HepG2 (cell line): ENCODE measurements around the gene LTC4S. TPM values are rescaled to one million over a fixed set of nuclear protein-coding genes. Genes with fewer than 3 reads are reported as not detected.

Experiments used
- ATAC-seq: fragments of 200-7000 bp; cut with Tn5 transposase; 3 replicates; pipeline ENCODE4 v1.9.1; 2020; ENCODE audit warnings: mild to moderate bottlenecking, moderate library complexity
- BruUV-seq: library from RNA; stranded (reverse); fragments of 400-500 nt; replicated peaks from 2 replicates; lab custom pipeline; 2021; lab: Mats Ljungman, UMichigan
- CTCF ChIA-PET: fragments of 300-600 bp; formaldehyde crosslinking; extraction: SDS; loops from one replicate; lab custom pipeline; 2021; ENCODE audit warnings: low total read pairs, inconsistent platforms, low intra/inter-chr PET ratio; lab: Yijun Ruan, JAX
- POLR2A ChIA-PET: fragments of 350-600 bp; sonication (Branson Sonifier 250); formaldehyde crosslinking; loops from one replicate; lab custom pipeline; 2020; ENCODE audit warnings: antibody characterized with exemption, inconsistent platforms; lab: Yijun Ruan, JAX
- DNase-seq: peaks from one replicate; pipeline ENCODE4 v3.0.0-alpha.2; 2015; ENCODE audit warnings: low spot score
- FAIRE-seq: peaks from 3 replicates; lab custom pipeline; 2011; peaks lifted over from hg19 to GRCh38; lab: Jason Lieb, UNC
- H2AFZ ChIP-seq: one replicate; pipeline ENCODE4 v1.6.1; 2011; ENCODE audit warnings: low read length, inconsistent platforms
- H3K27ac ChIP-seq: fragments of 300-600 bp; 3 replicates; pipeline ENCODE4 v1.8.0; 2011; ENCODE audit warnings: mixed run types, mild to moderate bottlenecking, mixed read lengths, low read length, inconsistent platforms; ENCODE audit not compliant: insufficient read depth; ENCODE audit errors: extremely low read length
- H3K27me3 ChIP-seq, 2 experiments: fragments of 200-600 bp in 1 of 2; 2 replicates in 1 of 2; 3 replicates in 1 of 2; pipeline versions ENCODE4 v1.6.0 to v1.8.0; 2011; ENCODE audit warnings: low read length in 2 of 2, mild to moderate bottlenecking in 2 of 2, moderate library complexity in 2 of 2, inconsistent platforms in 1 of 2; ENCODE audit not compliant: insufficient read depth in 2 of 2, control insufficient read depth in 1 of 2
- H3K36me3 ChIP-seq, 2 experiments: fragments of 200-600 bp in 1 of 2; replicated peaks in 1 of 2; 2 replicates in 1 of 2; 3 replicates in 1 of 2; pipeline versions ENCODE4 v1.5.1 to v1.8.0; 2011; ENCODE audit warnings: low read length in 2 of 2, inconsistent platforms in 1 of 2; ENCODE audit not compliant: insufficient read depth in 2 of 2, control insufficient read depth in 1 of 2
- H3K4me1 ChIP-seq: 2 replicates; pipeline ENCODE4 v1.5.1; 2012; ENCODE audit warnings: low read length, inconsistent platforms; ENCODE audit not compliant: insufficient read depth
- H3K4me2 ChIP-seq: 2 replicates; pipeline ENCODE4 v1.6.0; 2011; ENCODE audit warnings: low read depth, low read length, inconsistent platforms
- H3K4me3 ChIP-seq, 3 experiments: fragments of 200-600 bp in 1 of 3; sonication (generic), shearing (Covaris generic) in 1 of 3; replicated peaks in 1 of 3; 2 replicates each; pipeline ENCODE4 v1.5.1; 2011 to 2016; ENCODE audit warnings: low read length in 3 of 3, inconsistent platforms in 2 of 3, low read depth in 2 of 3, mild to moderate bottlenecking in 2 of 3, control low read depth in 1 of 3, mixed read lengths in 1 of 3; ENCODE audit not compliant: insufficient read depth in 1 of 3
- H3K79me2 ChIP-seq: one replicate; pipeline ENCODE4 v1.6.1; 2011; ENCODE audit warnings: low read length, inconsistent platforms; ENCODE audit not compliant: insufficient read depth
- H3K9ac ChIP-seq: 2 replicates; pipeline ENCODE4 v1.6.0; 2011; ENCODE audit warnings: mild to moderate bottlenecking, low read depth, low read length, inconsistent platforms; ENCODE audit not compliant: insufficient read depth
- H3K9me3 ChIP-seq: 2 replicates; pipeline ENCODE4 v1.5.1; 2012; ENCODE audit warnings: mild to moderate bottlenecking, low read length
- H4K20me1 ChIP-seq: 2 replicates; pipeline ENCODE4 v1.6.0; 2011; ENCODE audit warnings: inconsistent platforms, mild to moderate bottlenecking, low read length, moderate library complexity; ENCODE audit not compliant: insufficient read depth
- GABPA ChIP-seq, 2 experiments: IDR thresholded peaks; 2 replicates each; pipeline ENCODE4 v1.6.1; 2011 to 2016; ENCODE audit warnings: low read depth in 2 of 2, low read length in 1 of 2, missing biosample characterization in 1 of 2, missing genetic modification characterization in 1 of 2
- GTF3A ChIP-seq: sonication (generic); formaldehyde crosslinking; conservative IDR thresholded peaks from 2 replicates; pipeline ENCODE4 v1.4.0; 2020; ENCODE audit warnings: mild to moderate bottlenecking, missing genetic modification reagents
- NFKBIZ ChIP-seq: IDR thresholded peaks from 2 replicates; pipeline ENCODE4 v1.6.1; 2018; ENCODE audit warnings: missing genetic modification reagents, missing compliant biosample characterization
- SIN3A ChIP-seq: IDR thresholded peaks from 2 replicates; pipeline ENCODE4 v1.6.1; 2011; ENCODE audit warnings: low read depth, mild to moderate bottlenecking, control low read depth, low read length, borderline replicate concordance
- TBL1XR1 ChIP-seq: fragments of 150-350 bp; IDR thresholded peaks from 2 replicates; pipeline ENCODE4 v1.6.1; 2014; ENCODE audit warnings: borderline replicate concordance, low read length; ENCODE audit not compliant: partially characterized antibody
- ZBTB38 ChIP-seq: sonication (generic); formaldehyde crosslinking; IDR thresholded peaks from 2 replicates; pipeline ENCODE4 v1.5.1; 2020; ENCODE audit warnings: mild to moderate bottlenecking, missing genetic modification reagents
- ZIK1 ChIP-seq: sonication (generic); formaldehyde crosslinking; IDR thresholded peaks from 2 replicates; pipeline ENCODE4 v1.5.0; 2020; ENCODE audit warnings: mild to moderate bottlenecking, low read depth, missing genetic modification reagents, borderline replicate concordance
- ZNF790 ChIP-seq: sonication (generic); formaldehyde crosslinking; IDR thresholded peaks from 2 replicates; pipeline ENCODE4 v1.8.0; 2022; ENCODE audit warnings: missing genetic modification reagents, mild to moderate bottlenecking, borderline replicate concordance
- ZNF839 ChIP-seq: sonication (generic); formaldehyde crosslinking; IDR thresholded peaks from 2 replicates; pipeline ENCODE4 v1.4.0; 2020; ENCODE audit warnings: missing genetic modification reagents, mild to moderate bottlenecking, borderline replicate concordance
- ZSCAN31 ChIP-seq: sonication (generic); formaldehyde crosslinking; IDR thresholded peaks from 2 replicates; pipeline ENCODE4 v1.5.0; 2020; ENCODE audit warnings: low read depth, mild to moderate bottlenecking, missing genetic modification reagents
- WGBS: methylation state at CpG from one replicate; pipeline ENCODE4 v1.1.6; 2017; ENCODE audit warnings: low lambda C conversion rate; 5-methylcytosine and 5-hydroxymethylcytosine counted together
- in situ Hi-C: cut with HindIII; loops from 2 replicates; pipeline ENCODE4 v1.10.0; 2017; ENCODE audit warnings: low pct_unique_long_range_greater_than_20kb; ENCODE audit not compliant: extremely low pct_ligation_motif_present
- intact Hi-C: fragments of 100-400 bp; cut with micrococcal nuclease; formaldehyde crosslinking; loops from one replicate; pipeline ENCODE4 v1.10.0; 2022; ENCODE audit not compliant: unreplicated experiment
- polyA plus RNA-seq, 8 experiments: library from polyadenylated mRNA; depleted of rRNA in 3 of 8; stranded (reverse) in 7 of 8; unstranded in 1 of 8; fragments of >200 nt; fragmentation: Illumina TruSeq in 4 of 8; extraction: Trizol in 4 of 8; gene quantifications; 2 replicates each; pipeline versions ENCODE4 v1.2.1 to v1.2.3, GENCODE V29; 2011 to 2016; ENCODE audit warnings: low read depth in 4 of 8, missing spikeins in 1 of 8, mixed read lengths in 1 of 8; ENCODE audit not compliant: insufficient read depth in 1 of 8
- total RNA-seq, 5 experiments: library from RNA; depleted of rRNA; stranded (reverse); fragments of >200 nt; fragmentation: Illumina TruSeq; extraction: Trizol; gene quantifications; 2 replicates each; pipeline ENCODE4 v1.2.3, GENCODE V29; 2016; ENCODE audit warnings: low read depth in 1 of 5
- TF ChIP-seq, protein P1 (sequence below): sonication (generic); formaldehyde crosslinking; IDR thresholded peaks from 2 replicates; pipeline ENCODE4 v1.4.0; 2020; ENCODE audit warnings: mild to moderate bottlenecking, missing genetic modification reagents, borderline replicate concordance
- TF ChIP-seq, protein P2 (sequence below), 2 experiments: sonication (generic) in 1 of 2; formaldehyde crosslinking in 1 of 2; IDR thresholded peaks; 2 replicates each; pipeline versions ENCODE4 v1.4.0 to v1.6.1; 2016 to 2020; ENCODE audit warnings: borderline replicate concordance in 1 of 2, low read depth in 1 of 2, mild to moderate bottlenecking in 1 of 2, missing genetic modification reagents in 1 of 2
- TF ChIP-seq, protein P3 (sequence below): IDR thresholded peaks from 2 replicates; pipeline ENCODE4 v1.6.1; 2016; ENCODE audit warnings: control low read depth

Gene LTC4S
- total and polyA plus RNA-seq, 2 of the 13 experiments (the other 11 are each of a cell fraction or from before 2014, with no cell fraction given) = 0.35 TPM; not detected in 1

DNA sequence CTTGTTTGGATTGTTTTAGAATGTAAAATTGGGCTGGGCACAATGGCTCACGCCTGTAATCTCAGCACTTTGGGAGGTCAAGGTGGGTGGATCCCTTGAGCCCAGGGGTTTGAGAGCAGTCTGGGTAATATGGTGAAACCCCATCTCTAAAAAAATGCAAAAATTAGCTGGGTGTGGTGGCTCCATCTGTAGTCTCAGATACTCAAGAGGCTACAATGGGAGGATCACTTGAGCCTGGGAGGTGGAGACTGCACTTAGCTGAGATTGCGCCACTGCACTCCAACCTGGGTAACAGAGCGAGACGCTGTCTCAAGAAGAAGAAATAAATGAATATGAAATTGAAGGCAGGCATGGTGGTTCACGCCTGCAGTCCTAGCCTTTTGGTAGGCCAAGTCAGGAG is 39.8 kb upstream of the LTC4S start:
- ChIA-PET POLR2A (interaction anchor here (0.6 to 2.3 kb wide), 4 partner anchors 9 to 67 kb away, joined by 3 to 21 read pairs (median 4); partner anchors contain the start of genes MAML1 and SQSTM1), CTCF (no interaction called here)
- H3K79me2 ChIP-seq = peaks cover 81% of the 10 kb centered on the region
- peaks cover 5 to 14% of the 10 kb centered on the region in 2 experiments; a peak in 2 of 5 replicates for H3K36me3 ChIP-seq
- no TSS peak for BruUV-seq
- H3K9ac ChIP-seq = no peak overlapping the region
- no peak for FAIRE-seq
- DNase-seq = no peak
- H2AFZ ChIP-seq = no peak overlapping the region
- no peaks in the 10 kb centered on the region for H3K27me3 ChIP-seq
- no peak for ATAC-seq
- WGBS = 96% methylated on average over 5 of the region's 5 CpGs
- TF ChIP-seq SIN3A (no peak), ZIK1 (no peak), ZSCAN31 (CRISPR knock-in tag) (no peak), ZNF790 (CRISPR knock-in tag) (no peak), ZBTB38 (CRISPR knock-in tag) (no peak), TBL1XR1 (no peak), NFKBIZ (no peak), GABPA (IDR thresholded peaks at IDR 0.05; ENCODE audit: low read depth, low read length) (no peak), GABPA (CRISPR knock-in tag; IDR thresholded peaks at IDR 0.05; ENCODE audit: low read depth) (no peak), ZNF839 (CRISPR knock-in tag) (no peak), GTF3A (CRISPR knock-in tag) (no peak)
- TF ChIP-seq, protein P1, sequence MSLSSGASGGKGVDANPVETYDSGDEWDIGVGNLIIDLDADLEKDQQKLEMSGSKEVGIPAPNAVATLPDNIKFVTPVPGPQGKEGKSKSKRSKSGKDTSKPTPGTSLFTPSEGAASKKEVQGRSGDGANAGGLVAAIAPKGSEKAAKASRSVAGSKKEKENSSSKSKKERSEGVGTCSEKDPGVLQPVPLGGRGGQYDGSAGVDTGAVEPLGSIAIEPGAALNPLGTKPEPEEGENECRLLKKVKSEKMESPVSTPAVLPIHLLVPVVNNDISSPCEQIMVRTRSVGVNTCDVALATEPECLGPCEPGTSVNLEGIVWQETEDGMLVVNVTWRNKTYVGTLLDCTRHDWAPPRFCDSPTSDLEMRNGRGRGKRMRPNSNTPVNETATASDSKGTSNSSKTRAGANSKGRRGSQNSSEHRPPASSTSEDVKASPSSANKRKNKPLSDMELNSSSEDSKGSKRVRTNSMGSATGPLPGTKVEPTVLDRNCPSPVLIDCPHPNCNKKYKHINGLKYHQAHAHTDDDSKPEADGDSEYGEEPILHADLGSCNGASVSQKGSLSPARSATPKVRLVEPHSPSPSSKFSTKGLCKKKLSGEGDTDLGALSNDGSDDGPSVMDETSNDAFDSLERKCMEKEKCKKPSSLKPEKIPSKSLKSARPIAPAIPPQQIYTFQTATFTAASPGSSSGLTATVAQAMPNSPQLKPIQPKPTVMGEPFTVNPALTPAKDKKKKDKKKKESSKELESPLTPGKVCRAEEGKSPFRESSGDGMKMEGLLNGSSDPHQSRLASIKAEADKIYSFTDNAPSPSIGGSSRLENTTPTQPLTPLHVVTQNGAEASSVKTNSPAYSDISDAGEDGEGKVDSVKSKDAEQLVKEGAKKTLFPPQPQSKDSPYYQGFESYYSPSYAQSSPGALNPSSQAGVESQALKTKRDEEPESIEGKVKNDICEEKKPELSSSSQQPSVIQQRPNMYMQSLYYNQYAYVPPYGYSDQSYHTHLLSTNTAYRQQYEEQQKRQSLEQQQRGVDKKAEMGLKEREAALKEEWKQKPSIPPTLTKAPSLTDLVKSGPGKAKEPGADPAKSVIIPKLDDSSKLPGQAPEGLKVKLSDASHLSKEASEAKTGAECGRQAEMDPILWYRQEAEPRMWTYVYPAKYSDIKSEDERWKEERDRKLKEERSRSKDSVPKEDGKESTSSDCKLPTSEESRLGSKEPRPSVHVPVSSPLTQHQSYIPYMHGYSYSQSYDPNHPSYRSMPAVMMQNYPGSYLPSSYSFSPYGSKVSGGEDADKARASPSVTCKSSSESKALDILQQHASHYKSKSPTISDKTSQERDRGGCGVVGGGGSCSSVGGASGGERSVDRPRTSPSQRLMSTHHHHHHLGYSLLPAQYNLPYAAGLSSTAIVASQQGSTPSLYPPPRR (CRISPR knock-in tag) = no peak
- TF ChIP-seq, protein P2, sequence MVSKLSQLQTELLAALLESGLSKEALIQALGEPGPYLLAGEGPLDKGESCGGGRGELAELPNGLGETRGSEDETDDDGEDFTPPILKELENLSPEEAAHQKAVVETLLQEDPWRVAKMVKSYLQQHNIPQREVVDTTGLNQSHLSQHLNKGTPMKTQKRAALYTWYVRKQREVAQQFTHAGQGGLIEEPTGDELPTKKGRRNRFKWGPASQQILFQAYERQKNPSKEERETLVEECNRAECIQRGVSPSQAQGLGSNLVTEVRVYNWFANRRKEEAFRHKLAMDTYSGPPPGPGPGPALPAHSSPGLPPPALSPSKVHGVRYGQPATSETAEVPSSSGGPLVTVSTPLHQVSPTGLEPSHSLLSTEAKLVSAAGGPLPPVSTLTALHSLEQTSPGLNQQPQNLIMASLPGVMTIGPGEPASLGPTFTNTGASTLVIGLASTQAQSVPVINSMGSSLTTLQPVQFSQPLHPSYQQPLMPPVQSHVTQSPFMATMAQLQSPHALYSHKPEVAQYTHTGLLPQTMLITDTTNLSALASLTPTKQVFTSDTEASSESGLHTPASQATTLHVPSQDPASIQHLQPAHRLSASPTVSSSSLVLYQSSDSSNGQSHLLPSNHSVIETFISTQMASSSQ (IDR thresholded peaks at IDR 0.05; ENCODE audit: low read depth) = no peak
- TF ChIP-seq, protein P2 (CRISPR knock-in tag; IDR thresholded peaks at IDR 0.05; ENCODE audit: borderline replicate concordance) = no peak
- TF ChIP-seq, protein P3, sequence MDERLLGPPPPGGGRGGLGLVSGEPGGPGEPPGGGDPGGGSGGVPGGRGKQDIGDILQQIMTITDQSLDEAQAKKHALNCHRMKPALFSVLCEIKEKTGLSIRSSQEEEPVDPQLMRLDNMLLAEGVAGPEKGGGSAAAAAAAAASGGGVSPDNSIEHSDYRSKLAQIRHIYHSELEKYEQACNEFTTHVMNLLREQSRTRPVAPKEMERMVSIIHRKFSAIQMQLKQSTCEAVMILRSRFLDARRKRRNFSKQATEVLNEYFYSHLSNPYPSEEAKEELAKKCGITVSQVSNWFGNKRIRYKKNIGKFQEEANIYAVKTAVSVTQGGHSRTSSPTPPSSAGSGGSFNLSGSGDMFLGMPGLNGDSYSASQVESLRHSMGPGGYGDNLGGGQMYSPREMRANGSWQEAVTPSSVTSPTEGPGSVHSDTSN (CRISPR knock-in tag) = no peak
- no peaks in the 10 kb centered on the region for H3K9me3 ChIP-seq
- H3K27ac ChIP-seq = peak overlapping the region; percentile 72
- peaks cover 45% of the 10 kb centered on the region for H3K4me1 ChIP-seq
- intact Hi-C loops = no loop called here
- H4K20me1 ChIP-seq = peaks cover 12% of the 10 kb centered on the region
- H3K4me3 ChIP-seq = no peak overlapping the region
- in situ Hi-C loops = loop anchor here (25.0 kb wide), 1 partner anchor 333 kb away; no protein-coding TSS in a partner anchor
- peak overlapping the region; percentile 68; the same call in 1 of the 2 replicates for H3K4me2 ChIP-seq
